A549 treated with DMSO at 1 μM for 4 hours (cell line): ENCODE measurements around the gene HUWE1. TPM values are rescaled to one million over a fixed set of nuclear protein-coding genes. Genes with fewer than 3 reads are reported as not detected.

Experiments
- total RNA-seq: library from RNA; stranded (reverse); fragments of 200-300 nt; extraction: Qiagen RNA extraction; gene quantifications from 5 replicates; pipeline ENCODE4 v1.2.3, GENCODE V29; 2022; ENCODE audit warnings: low read depth

Gene HUWE1, protein sequence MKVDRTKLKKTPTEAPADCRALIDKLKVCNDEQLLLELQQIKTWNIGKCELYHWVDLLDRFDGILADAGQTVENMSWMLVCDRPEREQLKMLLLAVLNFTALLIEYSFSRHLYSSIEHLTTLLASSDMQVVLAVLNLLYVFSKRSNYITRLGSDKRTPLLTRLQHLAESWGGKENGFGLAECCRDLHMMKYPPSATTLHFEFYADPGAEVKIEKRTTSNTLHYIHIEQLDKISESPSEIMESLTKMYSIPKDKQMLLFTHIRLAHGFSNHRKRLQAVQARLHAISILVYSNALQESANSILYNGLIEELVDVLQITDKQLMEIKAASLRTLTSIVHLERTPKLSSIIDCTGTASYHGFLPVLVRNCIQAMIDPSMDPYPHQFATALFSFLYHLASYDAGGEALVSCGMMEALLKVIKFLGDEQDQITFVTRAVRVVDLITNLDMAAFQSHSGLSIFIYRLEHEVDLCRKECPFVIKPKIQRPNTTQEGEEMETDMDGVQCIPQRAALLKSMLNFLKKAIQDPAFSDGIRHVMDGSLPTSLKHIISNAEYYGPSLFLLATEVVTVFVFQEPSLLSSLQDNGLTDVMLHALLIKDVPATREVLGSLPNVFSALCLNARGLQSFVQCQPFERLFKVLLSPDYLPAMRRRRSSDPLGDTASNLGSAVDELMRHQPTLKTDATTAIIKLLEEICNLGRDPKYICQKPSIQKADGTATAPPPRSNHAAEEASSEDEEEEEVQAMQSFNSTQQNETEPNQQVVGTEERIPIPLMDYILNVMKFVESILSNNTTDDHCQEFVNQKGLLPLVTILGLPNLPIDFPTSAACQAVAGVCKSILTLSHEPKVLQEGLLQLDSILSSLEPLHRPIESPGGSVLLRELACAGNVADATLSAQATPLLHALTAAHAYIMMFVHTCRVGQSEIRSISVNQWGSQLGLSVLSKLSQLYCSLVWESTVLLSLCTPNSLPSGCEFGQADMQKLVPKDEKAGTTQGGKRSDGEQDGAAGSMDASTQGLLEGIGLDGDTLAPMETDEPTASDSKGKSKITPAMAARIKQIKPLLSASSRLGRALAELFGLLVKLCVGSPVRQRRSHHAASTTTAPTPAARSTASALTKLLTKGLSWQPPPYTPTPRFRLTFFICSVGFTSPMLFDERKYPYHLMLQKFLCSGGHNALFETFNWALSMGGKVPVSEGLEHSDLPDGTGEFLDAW (N-terminal part only)
- 68.6 to 85.9 TPM (median 78.4 TPM) in 5 replicates for total RNA-seq

DNA sequence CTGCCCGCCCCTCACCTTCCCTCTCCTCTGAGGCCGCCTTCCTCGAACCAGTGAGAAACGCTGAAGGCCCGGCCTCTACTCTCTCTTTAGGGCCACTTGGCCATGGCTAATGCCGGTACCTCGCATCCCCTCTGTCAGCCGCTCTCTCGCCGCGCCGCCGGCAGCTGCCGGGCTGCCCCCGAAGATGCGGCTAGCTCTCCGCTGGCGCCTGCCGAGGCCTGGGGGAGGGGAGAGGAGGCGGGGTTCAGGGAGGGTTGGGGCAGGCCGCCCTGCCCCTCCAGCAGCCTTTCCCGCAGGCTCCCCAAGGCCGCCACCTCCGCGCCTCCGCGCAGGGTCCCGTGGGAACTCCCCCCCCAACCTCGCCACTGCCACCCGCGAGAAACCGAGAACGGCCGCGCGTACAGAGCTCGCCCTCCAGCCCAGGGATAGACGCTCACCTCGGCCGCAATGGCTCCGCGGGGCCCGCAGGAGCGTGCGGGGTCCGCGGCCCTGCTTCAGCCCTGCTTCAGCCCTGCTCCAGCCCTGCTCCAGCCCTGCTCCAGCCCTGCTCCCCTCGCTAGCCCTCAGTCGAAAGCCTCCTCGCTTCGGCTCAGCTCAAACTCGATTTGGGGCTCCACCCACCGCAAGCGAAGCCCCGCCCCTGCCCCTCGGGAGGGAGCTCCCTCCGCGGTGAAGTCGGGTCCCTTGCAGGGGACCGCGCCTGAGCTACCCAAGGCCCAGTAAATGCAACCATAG is at the start of gene HUWE1:
Gene HUWE1, minus strand, starts transcription at position 569 of the 735 bp plus-strand sequence. CDS start 32,612 bp downstream, outside the sequence.

